Islet of Langerhans (tissue), 1 donor: ENCODE results near the gene SEMA7A.
"Not testable (repeated sequence)": the region's sequence is repeated elsewhere in the genome, so short reads cannot be mapped to it uniquely, and the experiment has no call there.

Source experiments
- FAIRE-seq: peaks from one replicate; lab custom pipeline; 2011; peaks lifted over from hg19 to GRCh38; lab: Jason Lieb, UNC

The SEMA7A gene

DNA sequence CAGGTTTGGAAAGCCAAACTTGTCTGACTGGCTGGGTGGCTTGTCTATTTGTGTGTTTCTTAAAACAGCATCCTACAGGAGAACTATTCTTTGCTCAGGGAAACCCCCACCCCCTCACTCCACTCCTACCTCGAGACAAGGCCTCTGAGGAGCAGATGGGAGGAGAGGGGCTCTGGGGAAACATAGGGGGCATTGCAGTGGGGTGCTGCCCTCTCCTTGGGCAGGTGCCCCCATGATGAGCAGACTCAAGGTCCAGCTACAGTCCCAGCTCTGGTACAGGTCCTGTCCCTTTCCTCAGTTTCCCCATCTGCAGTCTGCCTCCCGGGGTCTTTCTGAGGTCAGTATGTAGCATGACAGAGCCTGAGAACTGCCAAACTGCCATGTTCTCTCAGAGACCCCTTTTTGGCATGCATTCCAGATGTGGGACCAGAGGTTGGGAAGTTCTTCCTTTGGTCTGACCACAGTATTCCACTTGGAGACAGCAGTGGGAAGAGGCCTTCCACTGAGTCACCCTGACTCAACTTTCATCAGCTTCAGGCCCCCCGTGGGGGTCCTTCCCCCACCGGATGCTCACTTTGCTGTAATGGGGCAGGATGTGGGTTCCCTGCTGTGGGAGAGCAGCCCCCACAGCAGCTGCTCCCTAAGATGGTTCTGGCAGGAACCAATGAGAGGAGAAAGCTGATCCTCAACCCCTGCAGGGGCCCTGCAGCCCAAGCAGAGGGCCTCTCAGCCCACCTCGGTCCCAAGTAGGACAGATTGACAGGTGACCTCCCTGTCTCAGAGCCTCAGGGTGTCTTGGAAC, 34.0 kb downstream of the SEMA7A start:
- no peak for FAIRE-seq

DNA sequence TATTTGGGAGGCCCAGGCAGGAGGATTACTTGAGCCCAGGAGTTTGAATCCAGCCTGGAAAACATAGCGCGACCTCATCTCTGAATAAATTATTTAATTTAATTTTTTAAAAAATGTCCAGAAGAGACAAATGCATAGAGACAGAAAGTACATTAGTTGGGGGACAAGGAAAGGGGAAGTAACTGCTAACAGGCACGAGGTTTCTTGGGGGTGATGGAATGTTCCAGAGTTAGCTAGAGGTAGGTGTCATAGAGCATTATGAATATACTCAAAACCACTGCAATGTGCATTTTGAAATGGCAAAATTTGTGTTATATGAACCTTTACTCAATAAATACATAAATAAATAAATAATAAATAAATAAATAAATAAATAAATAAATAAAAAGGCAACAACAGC, 34.7 kb downstream of the SEMA7A start:
- FAIRE-seq = no peak

DNA sequence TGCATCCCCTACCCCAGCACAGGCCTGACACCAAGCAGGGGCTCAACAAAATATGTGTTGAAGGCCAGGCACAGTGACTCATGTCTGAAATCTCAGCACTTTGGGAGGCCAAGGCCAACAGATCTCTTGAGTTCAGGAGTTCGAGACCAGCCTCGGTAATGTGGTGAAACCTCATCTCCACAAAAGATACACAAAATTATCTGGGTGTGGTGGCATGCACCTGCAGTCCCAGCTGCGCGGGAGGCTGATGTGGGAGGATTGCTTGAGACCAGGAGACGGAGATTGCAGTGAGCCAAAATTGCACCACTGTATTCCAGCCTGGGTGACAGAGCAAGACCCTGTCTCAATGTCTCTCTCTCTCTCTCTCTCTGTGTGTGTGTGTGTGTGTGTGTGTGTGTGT, 35.6 kb downstream of the SEMA7A start:
- FAIRE-seq = no peak

DNA sequence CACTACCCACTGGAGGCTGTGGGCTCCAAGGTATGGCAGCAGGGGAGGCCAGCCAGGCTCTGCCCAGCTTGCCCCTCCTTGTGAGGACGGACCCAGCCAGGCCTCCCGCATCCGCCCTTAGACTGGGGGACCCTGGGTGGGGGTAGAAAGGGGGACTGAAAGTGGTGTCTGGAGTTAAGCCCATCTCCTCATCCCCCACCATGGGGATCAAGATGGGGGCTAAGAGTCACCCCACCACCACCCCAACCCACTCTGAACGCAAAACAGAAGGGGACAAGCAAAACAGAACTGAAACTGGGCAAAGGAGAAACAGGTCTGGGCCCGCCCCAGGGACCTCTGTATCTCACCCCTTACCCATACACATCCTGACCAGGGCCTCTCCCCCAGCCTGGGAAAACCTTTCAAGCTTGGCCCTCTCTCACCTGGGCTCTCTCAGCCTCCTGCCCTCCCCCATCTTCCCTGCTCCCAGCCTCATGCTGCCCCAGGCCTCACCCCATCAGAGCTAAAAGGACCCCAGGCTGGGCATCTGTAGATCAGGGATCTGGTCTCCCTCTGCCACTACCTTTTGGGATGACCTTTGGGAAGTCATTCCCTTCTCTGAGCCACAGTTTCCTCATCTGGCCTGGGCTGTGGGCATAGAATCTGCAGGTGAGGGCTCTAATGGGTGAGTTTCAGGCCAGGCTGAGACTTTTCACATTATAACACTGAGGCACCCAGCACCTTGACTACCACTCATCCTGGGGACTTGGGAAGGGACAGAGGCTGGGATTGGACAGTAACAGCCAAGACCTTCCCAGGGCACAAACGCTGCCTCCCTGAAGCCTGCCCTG, 36.3 kb downstream of the SEMA7A start:
- no peak for FAIRE-seq

DNA sequence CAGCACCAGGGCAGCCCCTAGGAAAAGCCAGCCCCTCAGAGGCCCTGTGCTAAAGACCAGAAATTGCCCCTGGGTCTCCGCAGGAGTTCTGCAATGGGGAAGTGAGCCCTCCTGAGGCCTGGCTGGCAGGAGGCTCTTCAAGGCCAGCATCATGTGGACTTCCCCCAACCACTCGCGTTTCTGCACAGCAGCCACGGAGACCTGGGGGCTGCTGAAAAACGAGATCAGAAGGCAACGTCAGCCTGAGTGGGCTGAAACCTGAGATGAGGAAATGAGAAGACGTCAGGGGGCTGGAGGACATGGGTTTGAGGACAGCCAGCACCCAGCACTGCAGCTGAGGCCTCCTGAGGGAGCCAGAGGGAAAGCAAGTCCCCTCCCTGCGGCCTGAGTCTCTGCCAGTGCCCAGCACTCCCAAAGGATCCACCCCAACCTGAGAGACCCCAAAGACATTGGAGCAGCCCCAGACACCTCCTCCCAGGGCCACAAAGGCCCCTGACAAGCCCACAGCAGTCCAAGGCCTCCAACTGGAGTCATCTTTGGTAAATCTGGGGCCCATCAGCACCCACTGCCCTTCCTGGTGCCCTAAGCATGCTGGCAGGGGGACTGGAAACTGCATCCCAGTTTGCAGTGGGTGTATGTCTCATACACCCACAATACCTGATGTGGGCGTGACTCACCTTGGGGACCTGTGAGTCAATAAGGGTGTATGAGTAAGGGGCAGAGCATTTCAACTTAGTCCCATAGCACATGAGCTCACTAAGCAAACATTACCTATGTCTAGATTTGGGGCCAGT, 37.1 kb downstream of the SEMA7A start:
- no peak for FAIRE-seq

DNA sequence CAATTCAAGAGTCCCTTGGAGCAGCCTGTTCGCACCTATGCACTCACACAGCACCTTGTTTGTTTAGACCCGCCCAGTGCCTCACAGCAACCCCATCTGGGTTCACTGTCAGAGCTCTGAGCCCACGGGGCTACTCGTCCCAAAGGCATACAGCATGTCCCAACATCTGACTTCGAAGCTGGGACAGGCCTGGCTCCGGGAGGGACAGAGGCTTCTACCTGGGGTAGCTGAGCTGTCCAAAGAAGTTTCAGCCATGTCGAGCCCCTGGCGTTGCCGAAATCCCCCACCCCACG, 37.7 kb downstream of the SEMA7A start:
- no peak for FAIRE-seq

DNA sequence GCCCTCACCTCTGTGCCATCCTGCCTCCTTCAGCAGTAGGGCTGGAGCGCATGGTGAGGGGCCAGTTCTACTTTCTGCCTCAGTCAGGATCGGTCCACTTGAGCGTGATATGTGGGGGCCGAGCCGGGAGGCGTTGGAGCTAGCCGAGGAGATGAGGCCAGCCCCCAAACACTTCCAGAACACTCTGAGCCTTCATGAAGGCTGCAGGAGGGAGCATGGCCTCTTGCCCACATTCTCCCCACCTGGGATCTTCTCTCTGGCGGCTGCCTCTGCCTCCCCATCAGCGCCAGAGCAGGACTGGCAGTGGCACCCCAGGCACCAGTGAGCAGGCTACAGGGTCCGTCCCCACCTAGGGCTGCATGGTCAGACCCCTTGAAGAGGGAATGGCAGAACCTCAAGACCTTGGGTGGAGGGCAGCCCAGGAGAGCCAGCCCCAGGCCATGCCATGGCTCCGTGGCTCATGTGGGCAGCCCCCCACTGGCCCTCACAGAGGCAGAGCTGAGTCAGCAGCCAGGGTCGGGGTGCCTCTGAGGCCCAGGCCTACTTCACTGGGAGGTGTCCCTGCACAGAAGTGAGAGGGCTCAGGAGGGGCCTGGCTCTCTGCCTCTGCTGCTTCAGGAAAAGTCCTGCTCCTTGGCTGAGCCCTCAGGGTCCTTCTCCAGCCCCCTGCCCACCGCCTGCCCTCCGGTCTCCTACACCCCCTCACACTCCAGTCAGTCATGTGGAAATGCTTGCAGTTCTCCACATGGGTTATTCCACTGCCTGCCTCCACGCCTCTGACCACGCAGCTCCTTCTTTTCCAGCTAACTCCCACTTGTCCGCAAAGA, 38.2 kb downstream of the SEMA7A start:
- no peak for FAIRE-seq

DNA sequence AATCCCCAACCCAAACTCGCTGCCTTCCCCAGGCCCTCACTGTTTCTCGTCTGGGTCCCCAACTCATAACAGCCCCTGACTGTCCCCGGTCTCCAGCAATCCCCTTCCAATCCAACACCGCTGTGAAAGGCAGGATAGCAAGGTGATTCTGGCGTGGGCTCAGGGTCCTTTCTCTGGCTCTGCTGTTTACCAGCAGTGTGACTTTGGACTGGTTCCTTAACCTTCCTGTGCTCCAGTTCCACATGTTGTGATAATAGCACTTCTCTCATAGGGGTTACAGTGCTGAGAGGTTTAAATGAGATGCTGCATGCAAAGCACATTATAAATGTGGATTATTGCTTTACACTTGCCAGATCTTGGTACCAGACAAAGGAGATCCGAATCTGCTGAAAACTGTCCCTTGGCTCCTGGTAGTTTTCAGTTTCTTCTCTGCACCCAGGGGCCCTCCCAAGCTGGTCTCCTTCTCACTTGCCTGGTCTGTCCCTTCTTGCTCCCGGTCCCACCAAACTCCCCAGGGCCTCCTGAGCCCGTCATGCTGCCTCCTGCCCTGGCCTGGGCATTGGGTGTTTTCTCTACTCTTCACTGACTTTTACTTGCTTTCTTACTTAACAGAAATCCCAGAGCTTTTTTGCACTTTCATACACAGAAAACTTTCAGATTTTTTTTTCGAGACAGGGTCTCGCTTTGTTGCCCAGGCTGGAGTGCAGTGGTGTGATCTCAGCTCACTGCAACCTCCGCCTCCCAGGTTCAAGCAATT, 39.5 kb downstream of the SEMA7A start:
- no peak for FAIRE-seq

DNA sequence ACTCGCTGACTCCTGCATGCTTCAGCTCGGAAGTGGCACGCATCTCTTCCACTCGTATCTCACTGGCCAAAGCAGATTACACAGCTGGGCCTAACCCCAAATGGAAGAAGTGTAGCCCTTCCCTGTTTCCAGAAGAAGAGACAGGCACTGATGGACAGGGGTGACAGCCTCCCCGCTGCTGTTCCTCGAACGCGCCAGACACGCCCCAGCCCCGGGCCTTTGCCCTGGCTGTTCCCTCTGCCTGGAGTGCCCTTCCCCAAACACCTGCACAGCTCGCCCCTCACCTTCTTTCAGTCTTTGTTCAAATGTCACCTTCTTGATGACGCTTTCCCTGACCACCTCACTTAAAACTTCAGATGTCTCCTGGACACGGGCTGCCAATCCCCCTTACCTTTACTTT, 40.3 kb downstream of the SEMA7A start:
- no peak for FAIRE-seq

DNA sequence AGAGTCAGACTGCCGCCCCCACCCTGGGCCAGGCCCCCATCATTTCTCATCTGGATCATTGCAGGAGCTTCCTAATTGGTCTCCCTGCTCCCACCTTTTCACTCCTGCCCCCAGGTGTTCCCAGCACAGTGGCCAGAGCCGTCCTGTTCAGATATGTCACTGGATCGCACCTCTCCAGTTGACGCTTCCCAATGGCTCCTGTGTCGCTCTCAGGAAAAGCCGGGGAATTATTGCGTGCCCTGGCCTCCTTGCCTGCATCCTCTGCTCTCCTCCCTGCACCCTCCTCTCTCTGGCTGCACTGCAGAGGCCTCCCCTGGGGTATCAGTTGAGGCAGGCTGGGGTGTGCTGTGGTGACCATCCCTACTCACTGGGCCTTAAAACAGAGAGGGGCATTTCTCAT, 40.9 kb downstream of the SEMA7A start:
- FAIRE-seq = no peak

DNA sequence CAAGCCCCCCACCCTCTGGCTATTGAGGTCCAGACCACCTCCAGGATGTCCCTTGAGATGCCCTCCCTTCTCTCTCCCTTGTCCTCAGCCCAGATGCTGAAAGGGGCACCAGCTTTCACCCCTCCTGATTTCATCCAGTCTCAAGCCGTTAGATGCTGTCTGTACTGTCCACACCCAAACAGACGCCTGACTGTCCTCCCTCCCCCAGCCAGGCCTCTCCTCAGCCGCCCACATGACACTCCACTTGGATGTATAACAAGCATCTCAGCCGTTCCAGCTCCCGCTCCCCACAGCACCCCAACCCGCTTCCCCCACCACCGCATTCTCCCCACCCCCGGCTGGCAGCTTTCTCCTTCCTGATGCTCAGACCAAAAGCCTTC, 41.3 kb downstream of the SEMA7A start:
- no peak for FAIRE-seq

DNA sequence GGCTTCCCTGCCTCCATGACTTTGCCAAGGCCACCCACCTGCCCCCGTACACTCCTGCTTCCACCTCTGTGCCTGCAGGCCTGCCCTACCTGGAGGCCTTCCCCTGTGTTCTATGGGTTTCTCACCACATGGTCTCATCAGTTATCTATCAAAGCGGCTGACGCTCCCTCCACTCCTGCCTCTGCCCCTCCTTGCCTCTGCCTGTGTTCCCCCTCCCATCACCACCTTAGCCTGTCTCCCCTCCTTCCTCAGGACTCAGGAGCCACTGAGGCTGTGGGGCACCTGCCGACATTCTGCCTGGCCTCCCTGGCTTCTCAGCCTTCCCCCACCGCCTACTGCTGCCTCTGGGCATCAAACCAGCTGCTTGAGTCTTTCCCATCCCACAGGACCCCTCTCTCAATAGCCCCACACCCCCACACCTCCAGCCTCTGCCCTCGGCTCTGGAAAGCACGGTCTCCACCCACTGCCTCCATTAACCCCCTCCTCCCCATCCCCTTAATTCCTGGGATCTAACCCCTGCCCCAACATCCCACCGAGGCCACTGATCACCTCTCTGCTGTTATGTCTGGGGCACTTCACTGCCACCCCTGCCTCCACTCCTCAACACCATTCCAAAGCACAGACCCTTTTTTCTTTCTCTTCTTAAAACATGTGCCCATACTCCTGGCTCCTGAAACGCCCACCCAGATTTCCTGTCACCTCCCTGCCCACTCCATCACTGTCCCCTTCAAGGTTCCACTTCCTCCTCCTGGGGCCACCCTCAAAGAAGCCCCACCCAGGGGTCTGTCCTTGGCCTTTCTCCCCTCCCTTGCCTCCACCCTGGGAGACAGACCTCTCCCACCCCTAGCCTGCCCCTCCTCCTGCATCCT, 41.9 kb downstream of the SEMA7A start:
- no peak for FAIRE-seq

DNA sequence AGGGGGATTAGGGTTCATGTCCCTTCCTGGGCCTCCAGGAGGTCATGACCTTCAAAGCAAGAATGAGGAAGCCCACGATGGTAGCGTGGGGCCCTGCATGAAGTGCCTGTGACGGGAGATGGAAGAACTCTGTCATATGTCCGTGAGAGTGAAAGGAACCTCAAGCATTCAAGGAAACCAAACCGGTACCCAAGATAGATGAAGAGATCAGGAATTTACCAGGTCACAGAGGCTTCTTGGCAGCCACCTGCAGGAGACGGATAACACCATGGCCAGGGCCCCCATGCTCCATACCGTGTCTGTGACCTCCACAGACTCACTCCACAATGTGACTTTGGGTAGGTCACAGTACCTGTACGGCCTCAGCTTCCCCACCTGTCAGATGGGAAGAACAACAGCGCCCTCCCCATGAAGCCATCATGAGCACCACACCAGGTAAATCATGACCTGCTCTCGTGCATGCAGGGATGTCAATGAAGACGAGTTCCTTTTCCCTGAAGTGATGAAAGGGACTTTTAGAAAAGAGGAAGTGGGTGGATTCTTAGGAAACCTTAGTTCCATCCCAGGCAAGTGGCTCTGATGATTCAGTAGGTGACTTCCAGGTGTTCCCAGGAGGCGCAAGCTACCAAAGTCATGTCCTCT, 43.0 kb downstream of the SEMA7A start:
- no peak for FAIRE-seq

DNA sequence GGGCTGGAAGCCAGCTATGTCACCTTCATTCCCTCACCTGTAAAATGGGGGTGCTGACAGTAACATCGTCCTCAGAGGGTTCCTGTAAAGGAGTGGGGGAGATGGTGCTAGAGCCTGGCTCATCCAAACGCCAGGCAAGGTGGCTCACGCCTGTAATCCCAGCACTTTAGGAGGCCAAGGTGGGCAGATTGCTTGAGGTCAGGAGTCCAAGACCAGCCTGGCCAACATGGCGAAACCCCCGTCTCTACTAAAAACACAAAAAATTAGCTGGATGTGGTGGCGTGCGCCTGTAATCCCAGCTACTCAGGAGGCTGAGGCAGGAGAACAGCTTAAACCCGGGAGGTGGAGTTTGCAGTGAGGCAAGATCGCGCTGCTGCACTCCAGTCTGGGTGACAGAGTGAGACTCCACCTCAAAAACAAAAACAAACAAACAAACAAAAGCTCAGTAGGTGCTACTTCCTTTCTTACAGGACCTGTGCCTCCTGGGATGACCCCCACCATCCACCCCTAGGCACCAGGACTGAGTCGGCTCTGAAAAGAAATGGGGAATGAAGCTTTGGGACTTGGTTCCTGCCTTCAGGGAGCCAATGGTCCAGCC, 43.6 kb downstream of the SEMA7A start:
- not testable (repeated sequence) for FAIRE-seq

DNA sequence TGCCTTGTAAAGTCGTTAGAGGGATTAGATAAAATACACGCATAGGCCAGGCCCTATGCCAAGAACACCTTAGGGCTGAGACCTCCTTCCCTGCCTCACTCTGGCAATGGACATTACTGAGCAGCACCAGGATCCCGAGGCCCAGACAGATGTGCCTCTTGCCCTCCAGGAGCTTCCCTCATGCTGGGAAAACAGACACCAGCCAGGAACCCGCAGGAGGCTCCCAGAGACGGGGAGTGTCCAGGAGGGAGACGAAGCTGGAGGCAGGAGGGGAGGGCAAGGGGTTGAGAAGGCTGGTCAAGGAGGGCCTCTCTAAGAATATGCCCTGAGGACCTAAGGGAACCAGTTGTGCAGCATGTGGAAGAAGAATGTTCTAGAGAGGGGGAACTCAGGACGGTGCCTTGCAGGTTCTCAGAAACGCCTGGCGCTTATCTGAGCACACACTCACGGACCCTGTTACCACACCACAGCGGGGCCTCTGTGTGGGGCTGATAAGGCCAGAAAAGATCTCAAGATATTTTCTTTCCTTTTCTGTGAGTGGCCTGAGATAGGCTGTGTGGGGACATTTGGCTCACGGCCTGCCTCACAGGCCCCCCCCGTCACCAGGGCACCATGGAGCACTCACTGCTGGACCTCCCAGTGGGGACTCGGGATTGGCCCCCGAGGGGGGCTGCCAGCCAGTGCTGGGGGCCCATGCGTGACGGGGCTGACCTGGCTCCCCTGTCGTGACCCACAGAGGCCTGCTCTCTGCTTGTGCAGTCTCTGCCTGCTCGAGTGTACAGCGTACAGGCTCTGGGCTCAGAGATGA, 44.3 kb downstream of the SEMA7A start:
- FAIRE-seq = no peak

DNA sequence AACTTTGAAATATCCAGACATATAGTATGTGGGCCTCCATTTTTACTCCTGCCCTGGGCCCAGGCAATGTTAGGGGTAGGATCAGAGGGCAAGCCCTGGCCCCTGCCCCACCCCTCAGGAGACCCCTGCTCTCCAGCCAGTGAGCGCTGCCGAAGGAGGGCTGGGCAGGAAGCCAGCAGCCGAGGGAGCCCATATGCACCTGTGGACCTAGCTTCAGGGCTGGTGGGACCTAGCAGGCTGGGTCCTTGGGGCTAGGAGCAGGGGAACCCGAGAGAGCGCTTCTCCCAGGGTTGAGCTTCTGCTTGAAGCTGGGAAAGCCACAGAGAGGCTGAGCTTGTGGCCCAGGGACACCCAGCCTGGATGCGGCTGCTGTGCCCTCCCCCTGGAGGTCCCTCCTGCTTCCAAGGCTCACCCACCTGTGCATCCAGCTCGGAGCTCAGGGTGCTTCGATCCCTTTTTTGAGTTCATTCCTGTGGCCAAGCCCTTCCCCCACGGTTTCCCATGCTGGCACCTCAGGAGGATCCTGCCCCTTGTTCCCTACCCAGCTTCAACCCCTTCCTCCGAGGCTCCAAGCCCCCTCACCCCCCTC, 45.3 kb downstream of the SEMA7A start:
- no peak for FAIRE-seq

DNA sequence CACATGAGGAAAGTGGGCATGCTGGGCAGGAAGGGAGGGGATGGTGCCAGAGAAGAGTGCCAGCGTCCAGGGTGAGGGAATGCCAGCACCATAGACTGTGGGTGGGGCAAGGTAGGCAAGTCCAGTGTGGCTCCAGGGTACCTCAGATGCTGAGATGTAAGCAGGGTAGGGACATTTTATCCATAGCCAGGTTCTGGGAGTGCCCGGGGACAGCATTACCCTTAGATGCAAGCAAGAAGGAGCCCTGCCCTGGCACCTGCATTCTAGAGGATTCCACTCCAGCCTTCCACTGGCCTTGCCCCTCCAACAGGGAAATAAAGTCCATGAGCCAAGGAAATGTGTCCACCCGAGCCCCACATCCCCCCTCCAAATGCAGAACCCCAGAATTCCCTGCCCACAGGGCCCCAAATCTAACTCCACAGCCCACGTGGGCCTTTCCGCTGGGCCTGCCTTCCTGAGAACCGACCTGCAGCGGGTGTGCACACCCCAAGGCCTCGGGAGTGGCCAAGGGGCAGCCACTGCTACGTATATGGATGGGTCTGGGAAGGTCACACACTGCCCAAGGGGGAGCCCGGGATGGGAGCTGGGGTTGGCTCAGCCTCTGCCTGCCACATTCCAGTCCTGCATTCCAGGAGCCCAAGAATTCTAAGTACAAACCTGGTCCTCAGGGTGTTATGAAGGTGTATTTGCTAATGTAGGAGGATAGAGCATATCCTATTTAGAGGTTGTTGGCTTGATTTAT, 46.0 kb downstream of the SEMA7A start:
- FAIRE-seq = no peak

DNA sequence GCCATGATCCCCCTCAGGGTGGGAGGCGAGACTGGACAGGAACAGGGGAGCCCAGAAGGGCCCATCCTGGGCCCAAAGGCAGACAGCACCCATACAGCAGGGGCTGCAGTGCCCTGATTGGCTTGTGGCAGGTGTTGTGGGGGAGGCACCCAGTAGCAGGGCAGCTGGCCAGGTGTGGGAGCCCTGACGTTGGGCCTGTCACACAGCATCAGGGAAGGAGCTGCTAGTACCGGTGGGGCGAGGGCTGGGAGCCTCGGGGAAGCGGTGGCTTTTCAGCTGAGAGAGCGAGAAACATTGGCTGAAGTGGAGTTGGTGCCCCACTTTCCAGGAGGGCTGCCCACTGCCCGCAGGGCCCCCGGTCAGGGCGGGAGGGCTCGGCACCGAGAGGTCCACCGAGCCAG, 46.6 kb downstream of the SEMA7A start:
- FAIRE-seq = no peak
